ENCODE data around the gene MYL5. TPM values are rescaled to one million over a fixed set of nuclear protein-coding genes. Genes with fewer than 3 reads are reported as not detected.
A peak's percentile ranks its signal among the peaks of the same experiment; 100 is the strongest.

MYL5 gene
- total RNA-seq, 1 experiment from 2014 or later = 18.0 TPM

DNA sequence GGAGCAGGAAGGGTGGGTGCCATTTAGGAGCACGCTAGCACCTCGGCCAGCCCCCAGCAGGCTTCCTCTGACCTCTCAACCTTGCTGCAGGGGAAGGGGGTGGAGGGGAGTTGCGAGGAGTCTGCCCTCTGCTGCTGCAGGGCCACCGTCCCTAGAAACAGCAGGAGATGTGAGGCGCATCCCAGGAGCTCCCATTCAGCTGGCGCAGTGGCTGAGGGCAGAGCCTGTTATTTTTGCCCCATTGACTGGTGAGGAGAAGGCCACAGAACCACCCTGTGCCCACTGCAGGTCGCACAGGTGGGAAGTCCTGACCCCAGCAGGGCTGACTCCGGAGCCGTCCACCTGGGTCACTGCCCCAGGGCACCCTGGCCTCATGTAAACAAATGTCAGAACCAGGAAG, 40.9 kb upstream of the MYL5 start:
- H3K9ac ChIP-seq (ENCODE audit: extremely low read depth, insufficient read length, low read length) = no peak overlapping the region
- no peak overlapping the region for H3K4ac ChIP-seq (ENCODE audit: low read depth, low read length)
- no peak overlapping the region for H2BK120ac ChIP-seq (ENCODE audit: low read depth, low read length, poor library complexity, severe bottlenecking)
- H3K79me1 ChIP-seq (ENCODE audit: insufficient read depth, low read depth, low read length, poor library complexity, severe bottlenecking) = no peaks in the 10 kb centered on the region
- no peak overlapping the region for H2BK20ac ChIP-seq (ENCODE audit: low read depth, low read length, poor library complexity, severe bottlenecking)
- no peak overlapping the region for H2AK5ac ChIP-seq (ENCODE audit: insufficient read length, low read length)
- H3K14ac ChIP-seq (ENCODE audit: insufficient read depth, low read length) = no peak overlapping the region; the same call in 1 of the 2 replicates
- TF ChIP-seq, protein P1, sequence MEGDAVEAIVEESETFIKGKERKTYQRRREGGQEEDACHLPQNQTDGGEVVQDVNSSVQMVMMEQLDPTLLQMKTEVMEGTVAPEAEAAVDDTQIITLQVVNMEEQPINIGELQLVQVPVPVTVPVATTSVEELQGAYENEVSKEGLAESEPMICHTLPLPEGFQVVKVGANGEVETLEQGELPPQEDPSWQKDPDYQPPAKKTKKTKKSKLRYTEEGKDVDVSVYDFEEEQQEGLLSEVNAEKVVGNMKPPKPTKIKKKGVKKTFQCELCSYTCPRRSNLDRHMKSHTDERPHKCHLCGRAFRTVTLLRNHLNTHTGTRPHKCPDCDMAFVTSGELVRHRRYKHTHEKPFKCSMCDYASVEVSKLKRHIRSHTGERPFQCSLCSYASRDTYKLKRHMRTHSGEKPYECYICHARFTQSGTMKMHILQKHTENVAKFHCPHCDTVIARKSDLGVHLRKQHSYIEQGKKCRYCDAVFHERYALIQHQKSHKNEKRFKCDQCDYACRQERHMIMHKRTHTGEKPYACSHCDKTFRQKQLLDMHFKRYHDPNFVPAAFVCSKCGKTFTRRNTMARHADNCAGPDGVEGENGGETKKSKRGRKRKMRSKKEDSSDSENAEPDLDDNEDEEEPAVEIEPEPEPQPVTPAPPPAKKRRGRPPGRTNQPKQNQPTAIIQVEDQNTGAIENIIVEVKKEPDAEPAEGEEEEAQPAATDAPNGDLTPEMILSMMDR (conservative IDR thresholded peaks at IDR 0.05) = no peak
- H3K9me3 Mint-ChIP-seq = peaks cover 17 to 21% of the 10 kb centered on the region in 2 experiments
- no peak overlapping the region for H3K18ac ChIP-seq (ENCODE audit: insufficient read length, low read depth, low read length)
- no peak overlapping the region for H3K4me2 ChIP-seq (ENCODE audit: insufficient read depth, insufficient read length, low read length)
- no peaks in the 10 kb centered on the region for H3K79me2 ChIP-seq (ENCODE audit: insufficient read depth, low read length)
- H3K23me2 ChIP-seq (ENCODE audit: insufficient read length, low read depth, low read length, poor library complexity, severe bottlenecking) = no peaks in the 10 kb centered on the region
- H3K27ac ChIP-seq (ENCODE audit: insufficient read length, low read depth, low read length) = no peak overlapping the region
- no peak overlapping the region for H4K5ac ChIP-seq (ENCODE audit: insufficient read length, low read depth, low read length)
- H3K27me3 Mint-ChIP-seq (ENCODE audit: low read depth) = peaks cover 18% of the 10 kb centered on the region
- 0 out of 4 replicates have a peak, but pooled peaks cover 0 to 3% of the 10 kb centered on the region in 2 experiments for H3K4me1 Mint-ChIP-seq
- H3T11ph ChIP-seq (ENCODE audit: low read length) = no peak overlapping the region
- H3K36me3 Mint-ChIP-seq (ENCODE audit: insufficient read depth in 1 of 3, low read depth in 3 of 3) = peaks cover 0 to 15% (median 13%) of the 10 kb centered on the region in 3 experiments; a peak in 5 of 7 replicates
- H3K27ac Mint-ChIP-seq = no peak overlapping the region
- peak; percentile 24 for DNase-seq
- no peak overlapping the region for H2AFZ ChIP-seq (ENCODE audit: low read length)
- no peaks in the 10 kb centered on the region for H3K27me3 ChIP-seq (ENCODE audit: insufficient read depth, low read length)
- H3K56ac ChIP-seq (ENCODE audit: insufficient read length, low read depth, low read length) = no peak overlapping the region
- no peak overlapping the region for H2BK5ac ChIP-seq (ENCODE audit: insufficient read length, low read length)
- H3K23ac ChIP-seq (ENCODE audit: insufficient read length, low read depth, low read length) = no peak overlapping the region
- H4K91ac ChIP-seq (ENCODE audit: insufficient read length, low read depth, low read length) = no peak overlapping the region
- H4K20me1 ChIP-seq (ENCODE audit: control insufficient read depth, insufficient read depth, insufficient read length) = no peaks in the 10 kb centered on the region
- no peak overlapping the region for H2BK12ac ChIP-seq (ENCODE audit: insufficient read length, low read depth, low read length)
- no peak overlapping the region for H4K8ac ChIP-seq (replicated peaks; ENCODE audit: insufficient read length, low read depth, low read length)
- H3K9me3 ChIP-seq (ENCODE audit: control insufficient read depth, low read depth, low read length) = no peaks in the 10 kb centered on the region
- WGBS (ENCODE audit: extremely low coverage, insufficient read length, low lambda C conversion rate) = no CpG with 5 or more reads among the region's 9 CpGs
- no peaks in the 10 kb centered on the region for H3K4me1 ChIP-seq (ENCODE audit: insufficient read depth, low read length)
- H3K4me3 Mint-ChIP-seq = no peak overlapping the region
- no peak overlapping the region for H2BK15ac ChIP-seq (ENCODE audit: low read depth, low read length)

Measured in H9 (cell line).